HK-2 (cell line): Measurements from ENCODE around the gene PRODH.
A peak's percentile ranks its signal among the peaks of the same experiment; 100 is the strongest.
"Not testable (repeated sequence)": the region's sequence is repeated elsewhere in the genome, so short reads cannot be mapped to it uniquely, and the experiment has no call there.

Experiments
- DNase-seq: peaks from one replicate; pipeline ENCODE4 v3.0.0-alpha.2; 2018; ENCODE audit not compliant: unreplicated experiment

Gene PRODH

GRCh38 chr22:18935889-18936529 is at the start of gene PRODH:
TSS of gene PRODH (minus strand) at chr22:18936293. CDS start at chr22:18936287, 6 bp downstream.
- no peak for DNase-seq

DNA sequence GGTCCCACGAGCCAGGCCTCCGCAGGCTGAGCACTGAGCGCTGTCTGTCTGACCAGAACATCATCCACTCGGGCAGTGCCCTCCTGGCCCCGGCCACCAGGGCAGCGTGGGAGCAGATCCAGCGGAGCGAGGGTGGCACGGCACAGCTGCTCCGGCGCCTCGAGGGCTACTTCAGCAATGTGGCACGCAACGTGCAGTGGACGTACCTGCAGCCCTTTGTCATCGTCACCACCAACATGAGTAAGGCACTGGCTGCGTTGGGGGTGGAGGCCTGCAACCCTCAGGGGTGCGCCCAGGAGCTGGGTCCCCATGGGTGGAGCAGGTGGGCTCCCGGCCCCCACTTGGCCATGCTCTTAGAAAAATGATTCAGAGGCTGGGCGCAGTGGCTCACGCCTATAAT is 49.7 kb upstream of the PRODH start:
- no peak for DNase-seq

DNA sequence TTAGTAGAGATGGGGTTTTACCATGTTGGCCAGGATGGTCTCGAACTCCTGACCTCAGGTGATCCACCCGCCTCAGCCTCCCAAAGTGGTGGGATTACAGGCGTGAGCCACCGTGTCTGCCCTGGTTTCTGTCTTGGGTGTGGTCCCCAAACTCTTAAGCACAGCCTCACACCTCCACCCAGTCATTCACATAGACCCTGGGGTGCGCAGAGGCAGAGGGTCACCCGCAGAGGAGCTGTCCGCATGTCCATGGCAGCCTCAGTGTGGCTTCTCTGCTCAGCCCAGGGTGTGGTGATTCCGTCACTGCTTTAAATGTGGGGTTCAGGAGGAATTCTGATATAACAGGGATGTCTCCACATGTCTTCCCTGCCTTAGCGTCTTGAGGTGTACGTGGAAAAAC is 48.5 kb upstream of the PRODH start:
- no peak for DNase-seq

GRCh38 chr22:18983120-18983651 is 47.1 kb upstream of the PRODH start:
- DNase-seq, result no peak

DNA sequence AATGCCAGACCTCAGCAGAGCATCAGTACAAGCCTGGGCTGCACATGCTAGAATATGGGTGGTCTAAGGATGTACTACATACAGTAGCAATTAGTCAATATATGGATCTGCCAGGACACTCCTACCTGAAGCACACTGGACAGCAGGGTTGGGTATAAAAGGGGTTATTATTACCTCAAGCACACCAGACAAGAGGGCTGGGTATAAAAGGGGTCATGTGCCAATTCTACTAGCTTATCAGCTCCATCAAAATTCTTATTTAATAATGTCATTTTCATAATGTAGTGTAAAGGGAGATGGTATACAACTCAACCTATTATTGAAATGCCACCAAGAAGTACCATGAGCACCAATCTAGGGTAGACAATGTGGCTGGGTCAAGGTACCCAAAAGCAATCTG is 44.7 kb upstream of the PRODH start:
- DNase-seq, result no peak

- no peak for DNase-seq
These were observed 43.9 kb upstream of the PRODH start for GRCh38 chr22:18979957-18980356.

- DNase-seq, result no peak
These were observed 42.4 kb upstream of the PRODH start for GRCh38 chr22:18978506-18978905.

GRCh38 chr22:18977824-18978425 is 41.8 kb upstream of the PRODH start:
- no peak for DNase-seq

- no peak for DNase-seq
These were observed 40.2 kb upstream of the PRODH start for GRCh38 chr22:18976197-18976751.

DNA sequence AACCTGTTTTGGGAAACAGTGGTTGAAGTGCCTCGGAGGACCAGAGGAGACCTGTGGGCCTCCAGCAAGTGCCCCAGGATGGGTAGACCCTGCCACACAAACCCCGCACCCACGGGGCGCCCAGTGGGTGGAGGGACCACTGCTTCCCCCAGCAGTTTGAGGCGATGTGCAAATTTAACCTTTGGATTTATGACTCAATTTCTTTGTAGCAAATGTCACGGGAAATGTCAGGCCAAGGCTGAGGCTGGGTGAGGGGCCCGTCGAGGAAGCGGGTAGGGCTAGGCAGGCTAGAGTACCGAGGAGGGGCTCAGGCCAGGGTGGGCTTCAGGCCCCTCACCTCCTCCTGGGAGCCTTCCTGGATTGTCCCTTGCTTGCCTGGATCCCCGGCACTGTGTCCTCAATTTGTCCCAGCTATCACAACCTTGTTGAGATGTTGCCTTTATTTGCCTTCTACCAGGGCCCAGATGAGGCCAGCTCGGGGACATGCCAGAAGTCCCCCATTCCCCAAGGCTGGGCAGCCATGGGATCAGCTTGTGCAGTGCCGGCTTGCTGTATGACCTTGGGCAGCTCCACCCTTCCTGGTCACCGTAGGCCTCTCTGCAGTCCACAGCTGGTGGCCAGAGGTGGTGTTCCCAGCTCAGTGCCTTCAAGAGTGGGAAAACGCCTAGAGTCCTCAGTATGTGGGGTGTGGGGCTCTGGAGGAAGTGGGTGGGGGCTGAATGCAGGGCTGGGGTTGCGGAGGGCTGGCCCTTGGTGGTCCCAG is 39.5 kb upstream of the PRODH start:
- DNase-seq, result no peak

DNA sequence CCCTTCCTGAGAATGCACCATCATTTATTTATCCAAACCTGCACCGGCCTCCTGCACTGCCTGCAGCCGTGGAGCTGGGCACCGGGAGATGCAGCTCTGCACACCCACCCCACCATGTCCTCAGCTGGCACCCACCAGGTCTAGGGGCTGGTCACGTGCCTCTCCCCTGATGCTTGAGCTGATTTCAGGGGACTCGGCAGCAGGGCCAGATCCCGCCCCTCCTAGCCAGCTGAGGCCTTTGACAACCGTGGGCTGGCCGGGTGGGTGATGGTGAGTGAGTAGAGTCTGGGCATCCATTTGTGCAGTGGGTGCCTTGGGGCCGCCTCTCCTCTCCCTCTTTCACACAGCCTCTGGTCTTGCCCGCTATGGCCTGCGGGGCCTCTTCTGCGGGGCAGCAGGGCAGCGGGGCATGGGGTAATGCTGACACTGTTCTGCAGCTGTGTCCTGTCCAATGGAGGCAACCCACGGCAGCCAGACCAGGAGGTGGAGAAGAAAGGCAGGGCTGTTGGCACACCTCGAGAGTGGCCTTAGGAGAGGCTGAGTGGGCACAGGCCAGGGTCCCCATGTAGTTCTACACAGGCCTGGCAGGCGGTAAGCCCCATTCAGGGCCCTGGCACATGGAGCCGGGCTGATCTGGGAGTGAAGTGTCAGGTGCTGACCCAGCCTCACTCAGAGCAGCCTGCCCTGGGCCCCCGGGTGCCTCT is 38.5 kb upstream of the PRODH start:
- no peak for DNase-seq

DNA sequence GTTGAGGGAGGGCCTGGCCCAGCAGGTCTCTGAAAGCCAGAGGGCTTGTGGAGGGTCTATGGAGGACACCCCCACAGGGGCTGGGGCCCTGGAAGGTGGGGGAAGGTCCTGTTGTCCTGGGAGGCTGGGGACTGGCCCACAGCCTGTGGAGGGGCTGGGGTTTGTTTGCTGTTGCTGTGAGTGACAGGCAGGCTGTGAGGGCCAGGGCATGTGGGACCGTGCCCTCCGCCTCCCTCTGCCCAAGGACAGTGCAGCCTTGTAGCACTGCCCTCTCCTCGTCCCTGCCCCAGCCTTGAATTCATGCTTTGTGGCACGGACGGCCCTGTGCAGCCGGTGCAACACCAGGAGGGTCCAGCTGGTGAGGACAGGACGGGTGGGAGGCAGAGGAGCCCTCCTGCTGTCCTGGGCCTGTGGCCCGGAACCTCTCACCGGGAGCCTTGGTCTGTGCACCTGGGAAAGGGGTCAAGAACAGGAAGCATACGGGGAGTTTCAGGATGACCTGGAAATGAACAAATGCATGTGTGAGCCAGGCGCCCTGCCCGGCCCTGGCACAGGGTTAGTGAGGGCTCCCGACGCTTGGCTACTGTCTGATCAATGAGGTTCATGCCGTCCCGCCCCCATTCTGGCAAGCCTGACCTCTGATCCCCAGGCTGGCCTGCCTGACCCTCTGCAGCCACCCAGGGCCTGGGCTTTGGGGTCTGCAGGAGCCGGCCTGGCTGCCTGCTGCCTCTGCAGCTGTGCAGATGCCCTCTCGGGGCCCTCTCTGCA is 37.4 kb upstream of the PRODH start:
- no peak for DNase-seq

GRCh38 chr22:18972591-18972990 is 36.5 kb upstream of the PRODH start:
- not testable (repeated sequence) for DNase-seq

DNA sequence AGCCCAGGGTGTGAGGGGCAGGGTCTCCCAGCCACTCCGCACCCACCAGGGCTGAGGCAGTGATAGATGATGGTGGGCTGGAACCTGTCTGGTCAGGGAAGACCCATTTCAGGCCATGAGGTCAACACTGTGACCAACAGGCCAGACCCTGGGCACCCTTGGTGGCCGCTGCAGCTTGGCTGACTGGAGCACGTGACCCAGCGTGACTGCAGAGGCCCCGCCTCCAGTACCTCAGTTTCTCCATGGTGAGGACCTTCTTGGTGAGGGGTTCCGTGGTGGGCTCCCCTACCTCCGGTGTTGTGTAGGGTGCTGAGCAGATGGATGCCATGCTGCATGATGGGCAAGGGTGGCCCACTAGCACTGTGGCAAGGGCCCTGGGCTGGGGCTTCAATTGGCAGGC is 35.9 kb upstream of the PRODH start:
- not testable (repeated sequence) for DNase-seq

DNA sequence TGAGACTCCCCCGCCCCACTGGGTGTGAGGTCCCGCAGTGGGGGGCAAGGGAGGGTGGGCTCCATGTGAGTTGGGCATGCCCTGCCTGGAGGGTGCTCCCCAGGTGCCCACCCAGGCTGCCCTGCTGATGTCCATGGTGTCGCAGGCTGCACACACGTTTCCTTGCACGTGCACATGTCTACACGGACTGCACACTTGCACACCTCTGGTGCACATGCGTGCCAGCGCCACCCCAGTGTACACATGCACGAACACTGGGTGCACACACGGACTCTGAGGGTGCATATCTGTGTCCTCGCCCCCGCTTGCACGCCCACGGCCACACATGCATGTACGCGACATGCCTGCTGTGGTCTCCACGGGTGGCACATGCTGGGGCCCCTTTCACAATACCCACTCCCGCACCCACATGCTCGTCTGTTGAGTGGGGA is 35.2 kb upstream of the PRODH start:
- no peak for DNase-seq

GRCh38 chr22:18970948-18971315 is 34.8 kb upstream of the PRODH start:
- peak; percentile 8 for DNase-seq

DNA sequence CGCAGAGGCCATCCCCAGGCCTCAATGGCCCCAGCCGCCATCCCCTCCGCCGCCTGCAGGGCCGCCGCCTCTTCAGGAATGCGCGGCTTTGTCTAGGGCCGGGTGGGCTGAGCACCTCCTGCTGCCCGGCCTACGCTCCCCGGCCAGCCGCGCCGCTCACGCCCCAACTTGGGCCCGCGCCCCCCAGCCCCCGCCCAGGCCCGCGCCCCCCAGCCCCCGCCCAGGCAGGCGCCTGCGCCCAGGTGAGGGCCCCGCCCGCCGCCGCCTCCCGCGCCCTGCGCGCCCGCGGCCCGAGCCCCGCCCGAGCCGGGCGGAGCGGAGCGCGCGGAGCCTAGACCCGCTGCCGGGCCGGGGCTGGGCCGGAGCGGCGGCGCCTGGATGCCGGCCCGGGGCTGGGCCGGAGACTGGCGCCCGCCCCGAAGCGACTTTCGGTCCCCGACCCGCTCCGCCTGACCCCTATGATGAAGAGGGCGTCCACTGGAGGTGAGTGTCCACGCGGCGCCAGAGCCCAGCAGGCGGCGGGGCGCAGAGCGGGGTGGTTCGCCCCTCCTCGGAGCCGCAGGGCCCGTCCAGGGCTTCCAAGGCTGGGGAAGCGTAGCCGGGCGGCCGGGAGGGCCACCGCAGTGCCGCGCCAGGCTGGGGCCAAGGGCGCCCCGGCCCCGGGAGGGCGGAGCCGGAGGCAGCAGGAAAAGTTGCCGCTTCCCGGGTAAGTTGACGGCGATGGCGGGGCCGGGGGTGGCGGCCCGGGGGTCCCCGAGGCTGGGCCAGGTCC is 34.3 kb upstream of the PRODH start:
- peak; percentile 45 for DNase-seq

- DNase-seq, result not testable (repeated sequence)
These were observed 33.3 kb upstream of the PRODH start for GRCh38 chr22:18969158-18969942.

- peak; percentile 36 for DNase-seq
These were observed 32.1 kb upstream of the PRODH start for GRCh38 chr22:18968011-18968749.
